SU-DHL-6 (cell line): ENCODE data around the gene CHMP6.

Experiments used
- EZH2phosphoT487 ChIP-seq: fragments of 200-600 bp; sonication (generic), shearing (Covaris generic); conservative IDR thresholded peaks from 2 replicates; pipeline ENCODE4 v1.6.1; 2018; ENCODE audit warnings: mild to moderate bottlenecking, antibody characterized with exemption, low read length, moderate library complexity, mixed read lengths
- TF ChIP-seq, protein P1 (sequence below): fragments of 200-600 bp; sonication (generic); IDR thresholded peaks from one replicate; pipeline ENCODE4 v1.5.1; 2017; ENCODE audit warnings: antibody characterized with exemption, mild to moderate bottlenecking, low read length, moderate library complexity; ENCODE audit not compliant: insufficient read depth, poor library complexity, severe bottlenecking

- TF ChIP-seq, protein P1, sequence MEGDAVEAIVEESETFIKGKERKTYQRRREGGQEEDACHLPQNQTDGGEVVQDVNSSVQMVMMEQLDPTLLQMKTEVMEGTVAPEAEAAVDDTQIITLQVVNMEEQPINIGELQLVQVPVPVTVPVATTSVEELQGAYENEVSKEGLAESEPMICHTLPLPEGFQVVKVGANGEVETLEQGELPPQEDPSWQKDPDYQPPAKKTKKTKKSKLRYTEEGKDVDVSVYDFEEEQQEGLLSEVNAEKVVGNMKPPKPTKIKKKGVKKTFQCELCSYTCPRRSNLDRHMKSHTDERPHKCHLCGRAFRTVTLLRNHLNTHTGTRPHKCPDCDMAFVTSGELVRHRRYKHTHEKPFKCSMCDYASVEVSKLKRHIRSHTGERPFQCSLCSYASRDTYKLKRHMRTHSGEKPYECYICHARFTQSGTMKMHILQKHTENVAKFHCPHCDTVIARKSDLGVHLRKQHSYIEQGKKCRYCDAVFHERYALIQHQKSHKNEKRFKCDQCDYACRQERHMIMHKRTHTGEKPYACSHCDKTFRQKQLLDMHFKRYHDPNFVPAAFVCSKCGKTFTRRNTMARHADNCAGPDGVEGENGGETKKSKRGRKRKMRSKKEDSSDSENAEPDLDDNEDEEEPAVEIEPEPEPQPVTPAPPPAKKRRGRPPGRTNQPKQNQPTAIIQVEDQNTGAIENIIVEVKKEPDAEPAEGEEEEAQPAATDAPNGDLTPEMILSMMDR, result no peak
- no peak for TF ChIP-seq EZH2phosphoT487
These were observed 44.7 kb downstream of the CHMP6 start for GRCh38 chr17:81036197-81036941.
